HCT116 (cell line): ENCODE data around the gene VWC2L. TPM values are rescaled to one million over a fixed set of nuclear protein-coding genes. Genes with fewer than 3 reads are reported as not detected.

Experiments used
- ATAC-seq: fragments of 200-7000 bp; cut with Tn5 transposase; 2 replicates; pipeline ENCODE4 v1.9.1; 2020; ENCODE audit warnings: mild to moderate bottlenecking, moderate library complexity
- BruUV-seq: library from RNA; stranded (reverse); fragments of 400-500 nt; replicated peaks from 2 replicates; lab custom pipeline; 2021; lab: Mats Ljungman, UMichigan
- CTCF ChIA-PET: fragments of 300-600 bp; sonication (Branson Sonifier 250); formaldehyde crosslinking; loops from one replicate; lab custom pipeline; 2021; ENCODE audit warnings: antibody characterized with exemption; lab: Charles Lee
- POLR2A ChIA-PET: fragments of 300-600, 350-600 bp; sonication (Branson Sonifier 250); formaldehyde crosslinking; loops from one replicate; lab custom pipeline; 2021; ENCODE audit warnings: antibody characterized with exemption; lab: Charles Lee
- RAD21 ChIA-PET, 2 experiments: fragments of 300-600 bp; sonication (Branson Sonifier 250); formaldehyde crosslinking; loops; one replicate each; lab custom pipeline; 2023; ENCODE audit warnings: low total read pairs in 2 of 2; ENCODE audit not compliant: uncharacterized antibody in 2 of 2, unreplicated experiment in 2 of 2, low non-redundant PET in 1 of 2; lab: Charles Lee
- DNase-seq: peaks from one replicate; pipeline ENCODE4 v3.0.0-alpha.2; 2010; ENCODE audit warnings: low read depth, low spot score
- H2AFZ ChIP-seq: fragments of 200-600 bp; shearing (Covaris generic), sonication (generic); 2 replicates; pipeline ENCODE4 v1.6.1; 2017; ENCODE audit warnings: low read depth, mixed run types, mixed read lengths, antibody characterized with exemption, low read length; ENCODE audit not compliant: poor library complexity, severe bottlenecking
- H3K27ac ChIP-seq: 2 replicates; pipeline ENCODE4 v1.5.1; 2012; ENCODE audit warnings: low read depth, low read length
- H3K27me3 ChIP-seq: fragments of 200-600 bp; sonication (generic); 2 replicates; pipeline ENCODE4 v1.6.1; 2016; ENCODE audit warnings: mixed run types, low read length, mixed read lengths; ENCODE audit not compliant: insufficient read depth
- H3K36me3 ChIP-seq, 2 experiments: fragments of 200-500 bp in 1 of 2; fragments of 200-600 bp in 1 of 2; sonication (Bioruptor generic) in 1 of 2; sonication (generic) in 1 of 2; 2 replicates each; pipeline versions ENCODE4 v1.5.1 to v1.6.1; 2014 to 2016; ENCODE audit warnings: low read length in 2 of 2, inconsistent platforms in 1 of 2, mixed read lengths in 1 of 2, mixed run types in 1 of 2; ENCODE audit not compliant: insufficient read depth in 2 of 2, control insufficient read depth in 1 of 2
- H3K4me1 ChIP-seq, 2 experiments: fragments of 200-600 bp in 1 of 2; sonication (generic) in 1 of 2; 2 replicates each; pipeline versions ENCODE4 v1.5.1 to v1.6.1; 2012 to 2017; ENCODE audit warnings: low read length in 2 of 2, inconsistent platforms in 1 of 2, mild to moderate bottlenecking in 1 of 2, mixed read lengths in 1 of 2, mixed run types in 1 of 2, moderate library complexity in 1 of 2; ENCODE audit not compliant: insufficient read depth in 2 of 2, control insufficient read depth in 1 of 2
- H3K4me2 ChIP-seq: fragments of 200-600 bp; sonication (generic); 2 replicates; pipeline ENCODE4 v1.6.1; 2017; ENCODE audit warnings: mixed run types, low read length, mixed read lengths
- H3K4me3 ChIP-seq, 2 experiments: fragments of 200-600 bp in 1 of 2; sonication (generic) in 1 of 2; replicated peaks in 1 of 2; 2 replicates each; pipeline ENCODE4 v1.5.1; 2011 to 2016; ENCODE audit warnings: low read length in 2 of 2, control low read depth in 1 of 2, low read depth in 1 of 2, mild to moderate bottlenecking in 1 of 2, mixed read lengths in 1 of 2, mixed run types in 1 of 2
- H3K79me2 ChIP-seq: fragments of 200-600 bp; sonication (generic); 2 replicates; pipeline ENCODE4 v1.6.1; 2017; ENCODE audit warnings: mild to moderate bottlenecking, mixed run types, low read length, moderate library complexity, mixed read lengths; ENCODE audit not compliant: insufficient read depth
- H3K9ac ChIP-seq: fragments of 200-600 bp; sonication (generic); 2 replicates; pipeline ENCODE4 v1.6.1; 2016; ENCODE audit warnings: low read length, mixed read lengths
- H3K9me2 ChIP-seq: fragments of 200-600 bp; sonication (generic), shearing (Covaris generic); 2 replicates; pipeline ENCODE4 v1.6.1; 2017; ENCODE audit warnings: mixed run types, mild to moderate bottlenecking, moderate library complexity; ENCODE audit not compliant: insufficient read depth
- H3K9me3 ChIP-seq, 2 experiments: fragments of 200-500 bp in 1 of 2; fragments of 200-600 bp in 1 of 2; sonication (Bioruptor generic) in 1 of 2; sonication (generic) in 1 of 2; 2 replicates each; pipeline ENCODE4 v1.6.1; 2014 to 2017; ENCODE audit warnings: low read length in 2 of 2, mixed read lengths in 2 of 2, inconsistent platforms in 1 of 2, low read depth in 1 of 2, mild to moderate bottlenecking in 1 of 2, mixed run types in 1 of 2, moderate library complexity in 1 of 2; ENCODE audit not compliant: control insufficient read depth in 1 of 2, insufficient read depth in 1 of 2
- H4K20me1 ChIP-seq: fragments of 200-600 bp; sonication (generic), shearing (Covaris generic); 2 replicates; pipeline ENCODE4 v1.6.1; 2017; ENCODE audit warnings: mixed run types, mild to moderate bottlenecking, moderate library complexity; ENCODE audit not compliant: insufficient read depth
- CEBPB ChIP-seq: IDR thresholded peaks from 2 replicates; pipeline ENCODE4 v1.6.1; 2012; ENCODE audit warnings: low read depth
- MAX ChIP-seq: IDR thresholded peaks from 2 replicates; pipeline ENCODE4 v1.6.1; 2012
- POLR2A ChIP-seq: IDR thresholded peaks from 2 replicates; pipeline ENCODE4 v1.7.0; 2011; ENCODE audit warnings: borderline replicate concordance; ENCODE audit not compliant: insufficient read depth, insufficient read length; ENCODE audit errors: extremely low read depth
- RAD21 ChIP-seq: IDR thresholded peaks from 2 replicates; pipeline ENCODE4 v1.6.1; 2012; ENCODE audit warnings: low read depth, mild to moderate bottlenecking
- SIN3A ChIP-seq: IDR thresholded peaks from 2 replicates; pipeline ENCODE4 v1.6.1; 2012; ENCODE audit warnings: low read depth
- SP1 ChIP-seq: IDR thresholded peaks from 2 replicates; pipeline ENCODE4 v1.6.1; 2012; ENCODE audit warnings: low read depth
- SRF ChIP-seq: IDR thresholded peaks from 2 replicates; pipeline ENCODE4 v1.6.1; 2012; ENCODE audit warnings: low read depth
- TCF7L2 ChIP-seq: IDR thresholded peaks from 2 replicates; pipeline ENCODE4 v1.7.0; 2011; ENCODE audit warnings: borderline replicate concordance, inconsistent platforms; ENCODE audit not compliant: insufficient read depth, insufficient read length; ENCODE audit errors: extremely low read depth
- YY1 ChIP-seq: IDR thresholded peaks from 2 replicates; pipeline ENCODE4 v1.6.1; 2011; ENCODE audit warnings: low read length, low read depth, moderate library complexity, mild to moderate bottlenecking; ENCODE audit not compliant: insufficient replicate concordance; ENCODE audit errors: extremely low read depth
- ZNF274 ChIP-seq: fragments of 200-500 bp; sonication (Bioruptor generic); IDR thresholded peaks from 2 replicates; pipeline ENCODE4 v1.6.1; 2014; ENCODE audit warnings: mild to moderate bottlenecking, low read depth, low read length, inconsistent platforms
- intact Hi-C: fragments of 100-400 bp; cut with micrococcal nuclease; formaldehyde crosslinking; loops from 2 replicates; pipeline ENCODE4 v1.10.0; 2022
- total RNA-seq: library from RNA; stranded (reverse); gene quantifications from one replicate; pipeline ENCODE4 v1.2.1, GENCODE V29; 2021; ENCODE audit not compliant: unreplicated experiment
- TF ChIP-seq, protein P1 (sequence below): IDR thresholded peaks from 2 replicates; pipeline ENCODE4 v1.6.1; 2012; ENCODE audit warnings: low read depth
- TF ChIP-seq, protein P2 (sequence below): IDR thresholded peaks from 2 replicates; pipeline ENCODE4 v1.6.1; 2011; ENCODE audit warnings: mild to moderate bottlenecking, low read length, moderate library complexity; ENCODE audit not compliant: insufficient replicate concordance; ENCODE audit errors: extremely low read depth
- TF ChIP-seq, protein P3 (sequence below): IDR thresholded peaks from 2 replicates; pipeline ENCODE4 v1.6.1; 2012

Gene VWC2L
- total RNA-seq, 1 experiment from 2014 or later = not detected

DNA sequence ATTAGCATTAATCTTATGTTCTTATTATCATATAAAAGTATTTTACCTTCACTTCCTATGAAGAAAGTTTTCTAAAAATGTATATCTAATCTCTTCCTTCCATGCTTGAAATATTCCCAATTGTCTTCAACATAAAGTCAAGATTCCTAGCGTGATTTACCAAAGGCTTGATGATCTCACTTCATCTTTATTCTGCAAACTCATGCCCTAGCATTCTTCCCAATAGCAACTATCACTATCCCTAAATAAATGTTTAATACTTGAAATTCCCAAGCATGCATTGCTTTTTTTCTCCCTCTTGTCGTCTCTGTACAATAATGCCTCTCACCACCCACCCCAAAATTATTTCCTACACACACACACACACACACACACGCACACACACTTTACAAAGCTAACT is 125.8 kb downstream of the VWC2L start:
- CTCF ChIA-PET = no interaction called here
- Histone ChIP-seq H3K27ac (no peak overlapping the region), H3K27me3 (no peaks in the 10 kb centered on the region), H4K20me1 (no peaks in the 10 kb centered on the region), H3K4me3 (no peak overlapping the region), H3K36me3 (no peaks in the 10 kb centered on the region), H3K9me3 (no peaks in the 10 kb centered on the region), H3K9ac (no peak overlapping the region), H3K4me2 (no peak overlapping the region), H3K4me1 (no peaks in the 10 kb centered on the region), H2AFZ (no peak overlapping the region), H3K9me2 (no peaks in the 10 kb centered on the region), H3K79me2 (no peaks in the 10 kb centered on the region)
- ATAC-seq (no peak), DNase-seq (no peak)
- intact Hi-C loops = no loop called here
- TF ChIP-seq YY1 (no peak), SRF (no peak), MAX (no peak), POLR2A (no peak), RAD21 (no peak), TCF7L2 (no peak), ZNF274 (no peak), CEBPB (no peak), SP1 (no peak), SIN3A (no peak)
- TF ChIP-seq, protein P1, sequence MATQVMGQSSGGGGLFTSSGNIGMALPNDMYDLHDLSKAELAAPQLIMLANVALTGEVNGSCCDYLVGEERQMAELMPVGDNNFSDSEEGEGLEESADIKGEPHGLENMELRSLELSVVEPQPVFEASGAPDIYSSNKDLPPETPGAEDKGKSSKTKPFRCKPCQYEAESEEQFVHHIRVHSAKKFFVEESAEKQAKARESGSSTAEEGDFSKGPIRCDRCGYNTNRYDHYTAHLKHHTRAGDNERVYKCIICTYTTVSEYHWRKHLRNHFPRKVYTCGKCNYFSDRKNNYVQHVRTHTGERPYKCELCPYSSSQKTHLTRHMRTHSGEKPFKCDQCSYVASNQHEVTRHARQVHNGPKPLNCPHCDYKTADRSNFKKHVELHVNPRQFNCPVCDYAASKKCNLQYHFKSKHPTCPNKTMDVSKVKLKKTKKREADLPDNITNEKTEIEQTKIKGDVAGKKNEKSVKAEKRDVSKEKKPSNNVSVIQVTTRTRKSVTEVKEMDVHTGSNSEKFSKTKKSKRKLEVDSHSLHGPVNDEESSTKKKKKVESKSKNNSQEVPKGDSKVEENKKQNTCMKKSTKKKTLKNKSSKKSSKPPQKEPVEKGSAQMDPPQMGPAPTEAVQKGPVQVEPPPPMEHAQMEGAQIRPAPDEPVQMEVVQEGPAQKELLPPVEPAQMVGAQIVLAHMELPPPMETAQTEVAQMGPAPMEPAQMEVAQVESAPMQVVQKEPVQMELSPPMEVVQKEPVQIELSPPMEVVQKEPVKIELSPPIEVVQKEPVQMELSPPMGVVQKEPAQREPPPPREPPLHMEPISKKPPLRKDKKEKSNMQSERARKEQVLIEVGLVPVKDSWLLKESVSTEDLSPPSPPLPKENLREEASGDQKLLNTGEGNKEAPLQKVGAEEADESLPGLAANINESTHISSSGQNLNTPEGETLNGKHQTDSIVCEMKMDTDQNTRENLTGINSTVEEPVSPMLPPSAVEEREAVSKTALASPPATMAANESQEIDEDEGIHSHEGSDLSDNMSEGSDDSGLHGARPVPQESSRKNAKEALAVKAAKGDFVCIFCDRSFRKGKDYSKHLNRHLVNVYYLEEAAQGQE = no peak
- TF ChIP-seq, protein P2, sequence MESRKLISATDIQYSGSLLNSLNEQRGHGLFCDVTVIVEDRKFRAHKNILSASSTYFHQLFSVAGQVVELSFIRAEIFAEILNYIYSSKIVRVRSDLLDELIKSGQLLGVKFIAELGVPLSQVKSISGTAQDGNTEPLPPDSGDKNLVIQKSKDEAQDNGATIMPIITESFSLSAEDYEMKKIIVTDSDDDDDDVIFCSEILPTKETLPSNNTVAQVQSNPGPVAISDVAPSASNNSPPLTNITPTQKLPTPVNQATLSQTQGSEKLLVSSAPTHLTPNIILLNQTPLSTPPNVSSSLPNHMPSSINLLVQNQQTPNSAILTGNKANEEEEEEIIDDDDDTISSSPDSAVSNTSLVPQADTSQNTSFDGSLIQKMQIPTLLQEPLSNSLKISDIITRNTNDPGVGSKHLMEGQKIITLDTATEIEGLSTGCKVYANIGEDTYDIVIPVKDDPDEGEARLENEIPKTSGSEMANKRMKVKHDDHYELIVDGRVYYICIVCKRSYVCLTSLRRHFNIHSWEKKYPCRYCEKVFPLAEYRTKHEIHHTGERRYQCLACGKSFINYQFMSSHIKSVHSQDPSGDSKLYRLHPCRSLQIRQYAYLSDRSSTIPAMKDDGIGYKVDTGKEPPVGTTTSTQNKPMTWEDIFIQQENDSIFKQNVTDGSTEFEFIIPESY = no peak
- TF ChIP-seq, protein P3, sequence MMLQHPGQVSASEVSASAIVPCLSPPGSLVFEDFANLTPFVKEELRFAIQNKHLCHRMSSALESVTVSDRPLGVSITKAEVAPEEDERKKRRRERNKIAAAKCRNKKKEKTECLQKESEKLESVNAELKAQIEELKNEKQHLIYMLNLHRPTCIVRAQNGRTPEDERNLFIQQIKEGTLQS = no peak
- RAD21 ChIA-PET = no interaction called here
- BruUV-seq = no TSS peak
- POLR2A ChIA-PET = no interaction called here
